ENCODE measurements around the gene RFC4.
"Not testable (repeated sequence)": the region's sequence is repeated elsewhere in the genome, so short reads cannot be mapped to it uniquely, and the experiment has no call there.

The RFC4 gene

GRCh38 chr3:186825294-186825821 lies 19.1 kb upstream of the RFC4 start:
- DNase-seq (ENCODE audit: low read depth), result no peak

- no peak for DNase-seq (ENCODE audit: low read depth)
Observed at GRCh38 chr3:186824430-186825139, 18.3 kb upstream of the RFC4 start.

GRCh38 chr3:186823386-186823785 lies 17.1 kb upstream of the RFC4 start:
- no peak for DNase-seq (ENCODE audit: low read depth)

- not testable (repeated sequence) for DNase-seq (ENCODE audit: low read depth)
Observed at GRCh38 chr3:186822388-186822759, 16.1 kb upstream of the RFC4 start.

GRCh38 chr3:186821429-186822387 lies 15.4 kb upstream of the RFC4 start:
- no peak for DNase-seq (ENCODE audit: low read depth)

- no peak for DNase-seq (ENCODE audit: low read depth)
Observed at GRCh38 chr3:186818956-186819355, 12.7 kb upstream of the RFC4 start.

GRCh38 chr3:186818516-186818915 lies 12.2 kb upstream of the RFC4 start:
- no peak for DNase-seq (ENCODE audit: low read depth)

GRCh38 chr3:186815435-186815834 lies 9.2 kb upstream of the RFC4 start:
- DNase-seq (ENCODE audit: low read depth), result no peak

- DNase-seq (ENCODE audit: low read depth), result no peak
Observed at GRCh38 chr3:186814100-186814499, 7.8 kb upstream of the RFC4 start.

GRCh38 chr3:186811313-186811712 lies 5.0 kb upstream of the RFC4 start:
- DNase-seq (ENCODE audit: low read depth), result not testable (repeated sequence)

- DNase-seq (ENCODE audit: low read depth), result no peak
Observed at GRCh38 chr3:186810336-186810996, 4.2 kb upstream of the RFC4 start.

GRCh38 chr3:186807231-186807630 lies 949 bp upstream of the RFC4 start:
- no peak for DNase-seq (ENCODE audit: low read depth)

GRCh38 chr3:186803447-186803846 lies 2.8 kb downstream of the RFC4 start:
- not testable (repeated sequence) for DNase-seq (ENCODE audit: low read depth)

GRCh38 chr3:186802701-186803100 lies 3.6 kb downstream of the RFC4 start:
- no peak for DNase-seq (ENCODE audit: low read depth)

GRCh38 chr3:186800285-186800684 lies 6.0 kb downstream of the RFC4 start:
- no peak for DNase-seq (ENCODE audit: low read depth)

GRCh38 chr3:186798239-186798874 lies 7.9 kb downstream of the RFC4 start:
- no peak for DNase-seq (ENCODE audit: low read depth)

- no peak for DNase-seq (ENCODE audit: low read depth)
Observed at GRCh38 chr3:186790261-186790981, 15.9 kb downstream of the RFC4 start.

GRCh38 chr3:186789554-186790260 lies 16.6 kb downstream of the RFC4 start:
- DNase-seq (ENCODE audit: low read depth), result no peak

GRCh38 chr3:186788482-186789370 lies 17.6 kb downstream of the RFC4 start:
- no peak for DNase-seq (ENCODE audit: low read depth)

Measured in T follicular helper cell (primary cell).